Measurements from ENCODE around the gene PKHD1.

Gene PKHD1

DNA sequence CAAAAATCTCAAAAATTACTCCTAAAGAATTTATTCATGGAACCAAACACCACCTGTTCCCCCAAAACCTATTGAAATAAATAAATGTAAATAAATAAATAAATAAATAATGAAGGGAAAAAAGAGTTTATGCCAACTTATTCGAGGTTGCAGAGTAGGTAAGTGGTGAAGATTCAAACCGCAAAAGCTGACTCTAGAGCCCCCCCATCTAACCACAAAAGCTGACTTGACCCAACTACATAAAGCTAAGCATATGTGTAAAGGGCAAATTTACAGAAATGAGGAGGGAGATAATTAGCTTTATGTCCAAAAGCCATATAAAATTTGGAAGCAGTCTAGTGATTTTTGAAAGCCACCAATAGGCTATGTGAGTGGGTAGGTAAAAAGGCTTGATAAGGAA lies 486.9 kb downstream of the PKHD1 start:
- no peak for DNase-seq

DNA sequence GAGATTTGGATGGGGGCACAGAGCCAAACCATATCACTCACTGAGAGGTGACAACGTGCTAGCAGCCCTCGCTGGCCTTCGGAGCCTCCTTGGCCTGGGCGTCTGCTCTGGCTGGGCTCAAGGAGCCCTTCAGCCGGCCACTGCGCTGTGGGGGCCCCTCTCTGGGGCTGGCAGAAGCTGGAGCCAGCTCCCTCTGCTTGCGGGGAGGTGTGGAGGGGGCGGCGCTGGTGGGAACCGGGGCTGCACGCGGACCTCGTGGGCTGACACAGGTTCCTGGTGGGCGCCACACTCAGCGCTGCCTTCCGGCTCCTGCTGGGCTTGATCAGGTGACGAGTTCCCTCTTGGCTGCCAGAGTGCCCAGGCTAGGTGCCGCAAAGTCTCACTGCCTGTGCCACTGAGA lies 489.2 kb downstream of the PKHD1 start:
- DNase-seq: no peak

DNA sequence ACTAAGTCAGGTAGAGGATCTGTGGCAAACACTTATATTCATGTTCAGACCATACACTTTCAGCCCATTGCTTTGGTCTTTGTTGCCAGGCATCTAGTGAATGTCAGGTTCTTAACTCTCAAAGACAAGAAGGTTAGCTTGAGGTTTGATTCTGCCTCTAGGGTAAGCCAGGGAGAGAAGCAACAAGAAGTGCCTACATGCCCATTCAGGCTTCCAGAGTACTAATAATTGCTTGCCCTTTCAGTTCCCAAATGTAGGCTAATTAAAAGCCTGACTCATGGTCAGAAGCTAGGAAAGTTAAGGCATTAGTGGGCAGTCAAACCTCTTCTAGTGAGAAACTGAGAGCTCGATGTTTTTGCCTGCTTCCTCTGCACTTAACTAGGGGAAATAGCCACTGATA lies 492.4 kb downstream of the PKHD1 start:
- DNase-seq: no peak

DNA sequence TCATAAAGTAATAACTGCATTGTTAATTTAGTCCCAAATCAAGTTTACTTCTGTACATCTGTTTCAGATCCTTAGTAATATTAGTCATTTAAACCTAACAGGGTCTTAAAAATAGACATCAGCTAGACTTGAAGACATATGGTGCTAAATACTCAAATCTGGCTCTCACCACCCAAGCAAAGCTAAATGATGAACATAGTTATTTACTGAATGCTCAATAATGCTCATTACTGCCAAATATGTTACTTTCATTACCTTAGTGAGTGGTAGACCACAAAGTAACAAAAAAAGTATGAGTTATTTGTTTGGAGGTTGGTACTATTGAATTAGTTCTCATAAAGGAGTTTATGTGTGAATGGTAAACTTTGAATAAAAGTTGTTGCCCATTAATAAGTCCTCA lies 502.1 kb downstream of the PKHD1 start:
- DNase-seq: no peak

DNA sequence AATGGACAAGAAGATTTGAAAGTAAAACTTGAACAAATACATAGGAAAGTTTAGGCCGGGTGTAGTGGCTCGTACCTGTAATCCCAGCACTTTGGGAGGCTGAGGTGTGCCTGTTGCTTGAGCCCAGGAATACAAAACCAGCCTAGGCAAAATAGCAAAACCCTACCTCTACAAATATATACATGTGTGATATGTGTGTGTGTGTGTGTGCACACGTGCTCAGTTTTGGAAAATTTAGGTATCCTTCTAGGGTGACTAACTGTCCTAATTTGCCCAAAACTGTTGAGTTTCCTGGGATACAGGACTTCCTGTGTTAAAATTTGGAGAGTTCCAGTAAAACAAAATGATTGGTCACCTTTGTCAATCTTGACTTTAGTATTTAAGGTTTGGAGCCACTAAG lies 503.2 kb downstream of the PKHD1 start:
- DNase-seq: no peak

DNA sequence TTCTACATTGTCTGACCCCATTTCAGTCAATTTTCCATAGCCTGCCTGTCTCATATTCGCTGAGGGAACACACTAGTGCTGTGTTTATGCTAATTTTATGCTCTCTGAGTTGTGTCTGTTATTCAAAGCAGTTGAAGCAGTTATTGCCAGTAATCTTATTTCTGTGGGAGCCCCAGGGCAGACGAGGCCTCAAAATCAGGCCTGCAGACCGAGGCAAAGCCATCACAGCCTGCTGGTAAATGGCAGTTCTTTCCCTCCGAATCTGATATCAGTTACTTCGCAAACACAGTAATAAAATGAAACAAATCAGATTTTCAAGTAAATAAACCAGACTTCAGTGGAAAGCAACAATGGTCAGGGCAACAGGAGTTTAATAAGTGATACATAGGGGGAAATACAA lies 508.4 kb downstream of the PKHD1 start:
- DNase-seq: no peak

DNA sequence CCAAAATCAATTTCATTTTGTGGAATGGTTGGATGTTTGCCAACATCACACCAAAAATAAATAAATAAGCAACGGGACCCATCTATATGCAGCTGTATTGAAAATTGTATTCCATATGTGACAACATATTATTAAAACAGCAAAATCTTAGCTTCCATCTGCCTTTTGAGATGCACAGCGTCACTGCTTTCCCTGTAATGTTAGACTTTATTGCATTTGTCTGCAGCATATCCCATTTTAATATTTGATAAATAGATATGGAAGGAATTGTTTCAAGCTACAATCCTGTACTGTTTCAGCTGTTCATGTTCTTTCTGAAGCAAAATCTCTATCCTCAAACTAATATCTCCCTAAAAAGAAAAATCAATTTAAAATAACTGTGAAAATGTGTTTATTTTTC lies 509.1 kb downstream of the PKHD1 start:
- no peak for DNase-seq

DNA sequence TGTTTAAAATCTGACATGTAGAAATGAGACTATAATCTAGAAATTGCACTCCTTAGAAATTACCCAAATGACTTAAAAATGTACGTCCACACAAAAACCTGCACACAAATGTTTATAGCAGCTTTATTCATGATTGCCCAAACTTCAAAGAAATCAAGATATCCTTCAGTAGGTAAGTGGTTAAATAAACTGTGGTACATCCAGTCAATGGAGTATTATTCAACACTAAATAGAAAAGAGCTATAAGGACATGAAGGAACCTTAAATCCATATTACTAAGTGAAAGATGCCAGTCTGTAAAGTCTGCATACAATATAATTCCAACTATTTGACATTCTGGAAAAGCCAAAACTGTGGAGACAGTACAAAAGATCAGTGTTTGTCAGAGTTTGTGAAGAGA lies 513.4 kb downstream of the PKHD1 start:
- DNase-seq: no peak

DNA sequence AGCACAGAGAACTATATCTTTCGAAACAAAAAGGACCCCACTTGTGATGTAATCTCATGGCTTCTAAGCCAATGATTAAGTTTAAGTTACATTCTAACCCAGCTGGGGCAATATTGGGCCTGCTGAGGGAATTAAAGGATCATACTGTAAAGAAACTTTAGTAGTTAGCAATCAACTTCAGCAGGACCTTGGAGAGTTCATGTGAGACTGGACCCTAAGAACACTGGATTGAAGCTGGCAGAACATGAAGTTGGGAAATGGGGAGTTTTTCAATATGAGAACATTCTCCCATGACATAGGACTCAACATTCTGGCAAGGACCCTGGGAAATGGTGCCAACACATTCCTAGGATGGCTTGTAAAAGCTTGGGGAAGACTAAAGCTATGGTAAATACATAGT lies 516.2 kb downstream of the PKHD1 start:
- no peak for DNase-seq

DNA sequence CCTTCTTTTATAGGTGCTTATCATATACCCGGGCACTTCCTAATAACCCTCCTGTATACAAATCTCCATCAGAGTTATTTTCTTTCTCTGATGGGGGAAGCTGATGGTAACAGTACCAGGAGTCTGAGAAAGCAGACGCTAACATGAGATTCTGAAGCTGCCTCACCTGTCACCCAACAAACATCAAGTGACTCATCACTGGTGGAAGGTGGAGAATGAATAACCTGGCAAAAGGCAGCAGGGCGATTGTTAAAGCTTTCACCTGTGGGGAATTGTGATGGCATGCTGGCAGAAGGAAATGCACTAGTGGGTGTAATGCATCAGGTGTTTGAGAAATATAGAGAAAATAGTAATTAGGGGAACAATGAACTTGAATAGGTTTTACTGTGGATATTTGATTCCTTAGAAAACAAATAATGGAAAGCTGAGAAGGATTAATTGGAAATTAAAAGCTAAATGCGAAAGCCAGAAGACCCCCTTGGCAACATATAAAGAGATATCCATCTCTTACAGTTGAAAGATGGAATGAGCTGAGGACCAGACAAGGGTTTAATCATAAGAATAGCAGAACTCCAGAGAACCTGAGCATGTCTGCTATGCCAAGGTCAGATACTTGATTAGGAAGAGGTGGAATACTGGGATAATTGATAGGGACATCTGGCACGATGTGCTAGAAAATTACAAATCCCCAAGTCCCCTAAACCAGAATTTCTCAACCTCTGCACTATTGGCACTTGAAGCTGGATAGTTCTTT lies 517.1 kb downstream of the PKHD1 start:
- DNase-seq: no peak

DNA sequence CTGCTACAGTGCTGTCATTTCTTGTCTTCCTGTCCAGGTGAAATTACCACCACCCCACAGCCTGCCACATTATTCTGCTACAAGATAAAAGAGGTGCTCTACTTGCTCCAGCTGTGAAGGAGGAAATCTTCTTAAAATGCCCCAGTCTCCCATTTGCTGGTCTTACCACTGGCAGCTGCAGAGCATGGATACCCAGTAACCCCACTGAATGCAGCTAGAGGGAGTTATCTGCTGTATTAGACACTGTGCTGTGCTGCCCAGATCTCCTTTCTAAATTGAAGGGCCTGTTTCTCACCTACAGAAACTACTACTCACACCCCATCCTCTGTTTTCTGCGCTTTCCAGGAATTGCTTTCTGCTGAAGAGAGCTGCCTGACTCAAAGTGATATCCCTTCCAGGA lies 517.8 kb downstream of the PKHD1 start:
- no peak for DNase-seq

DNA sequence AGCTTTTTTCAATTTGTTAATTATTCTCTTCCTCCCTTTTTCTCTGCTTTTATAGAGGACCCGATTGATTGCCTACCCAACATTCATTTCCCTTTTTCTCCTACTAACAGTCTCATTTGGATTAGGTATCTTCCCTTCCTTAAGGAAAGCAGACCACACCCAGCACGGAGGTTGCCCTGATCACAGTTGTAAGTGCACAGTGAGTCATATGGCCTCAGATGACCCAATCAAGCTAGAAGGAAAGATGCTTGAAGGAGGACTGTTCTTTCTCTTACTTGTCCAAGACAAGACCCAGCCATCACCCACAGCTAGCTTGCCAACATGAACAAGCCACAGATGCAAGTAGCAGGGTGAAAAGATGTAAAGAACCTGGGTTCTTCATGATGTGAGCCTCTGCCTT lies 518.6 kb downstream of the PKHD1 start:
- DNase-seq: no peak

DNA sequence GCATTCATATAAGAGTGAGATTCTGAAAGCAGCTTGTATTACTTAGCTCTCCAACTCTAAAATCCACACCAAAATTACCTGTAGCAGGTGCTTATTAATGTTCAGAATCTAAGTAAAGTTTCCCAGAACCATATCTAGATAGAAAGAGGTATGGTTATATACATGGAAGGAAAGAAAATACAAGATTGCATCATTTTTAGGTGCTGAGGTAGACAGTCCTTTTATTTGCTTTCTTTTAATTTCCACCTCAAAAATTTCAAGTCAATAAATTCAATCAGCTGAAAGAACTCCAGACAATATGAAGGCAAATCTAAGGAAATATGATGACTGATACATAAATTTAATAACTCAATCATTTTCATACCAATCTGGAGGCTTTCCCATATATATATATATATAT lies 521.9 kb downstream of the PKHD1 start:
- DNase-seq: no peak
